DOHH2 (cell line): ENCODE results near the gene FOLR3.

Experiments
- H3F3A ChIP-seq: fragments of 200-600 bp; sonication (generic), shearing (Covaris generic); 2 replicates; pipeline ENCODE4 v1.6.0; 2016; ENCODE audit warnings: antibody characterized with exemption, mild to moderate bottlenecking; ENCODE audit not compliant: control insufficient read depth, insufficient read depth
- H3K27ac ChIP-seq: fragments of 200-600 bp; sonication (generic); 2 replicates; pipeline ENCODE4 v1.5.1; 2014; ENCODE audit warnings: low read depth, mild to moderate bottlenecking, low read length, moderate library complexity
- H3K27me3 ChIP-seq: fragments of 200-600 bp; sonication (generic); 2 replicates; pipeline ENCODE4 v1.6.1; 2014; ENCODE audit warnings: mild to moderate bottlenecking, low read length, mixed read lengths; ENCODE audit not compliant: control insufficient read depth
- H3K36me3 ChIP-seq: fragments of 200-600 bp; sonication (generic); 2 replicates; pipeline ENCODE4 v1.6.1; 2014; ENCODE audit warnings: mild to moderate bottlenecking, low read length, moderate library complexity, mixed read lengths; ENCODE audit not compliant: control insufficient read depth
- H3K4me1 ChIP-seq: fragments of 200-600 bp; sonication (generic); 2 replicates; pipeline ENCODE4 v1.6.1; 2014; ENCODE audit warnings: mild to moderate bottlenecking, low read length, mixed read lengths; ENCODE audit not compliant: control insufficient read depth
- H3K4me2 ChIP-seq: fragments of 200-600 bp; sonication (generic); 2 replicates; pipeline ENCODE4 v1.6.0; 2014; ENCODE audit warnings: mild to moderate bottlenecking, low read length, moderate library complexity
- H3K4me3 ChIP-seq: fragments of 200-600 bp; sonication (generic); 2 replicates; pipeline ENCODE4 v1.5.1; 2014; ENCODE audit warnings: mild to moderate bottlenecking, low read length, mixed read lengths
- H3K79me2 ChIP-seq: fragments of 200-600 bp; sonication (generic); 2 replicates; pipeline ENCODE4 v1.6.1; 2014; ENCODE audit warnings: mild to moderate bottlenecking, low read length, mixed read lengths; ENCODE audit not compliant: control insufficient read depth
- H3K9me2 ChIP-seq: fragments of 200-600 bp; sonication (generic); replicated peaks from 2 replicates; pipeline ENCODE4 v1.6.1; 2014; ENCODE audit warnings: mild to moderate bottlenecking, low read length, mixed read lengths; ENCODE audit not compliant: control insufficient read depth
- H3K9me3 ChIP-seq: fragments of 200-600 bp; sonication (generic); 2 replicates; pipeline ENCODE4 v1.6.1; 2014; ENCODE audit warnings: antibody characterized with exemption, low read length, mixed read lengths; ENCODE audit not compliant: control insufficient read depth, insufficient read depth
- H4K20me1 ChIP-seq: fragments of 200-600 bp; sonication (generic); 2 replicates; pipeline ENCODE4 v1.6.0; 2014; ENCODE audit warnings: low read depth, mild to moderate bottlenecking, antibody characterized with exemption, low read length, moderate library complexity; ENCODE audit not compliant: control insufficient read depth, insufficient read depth
- CTCF ChIP-seq: fragments of 200-600 bp; sonication (generic); IDR thresholded peaks from one replicate; pipeline ENCODE4 v1.5.1; 2014; ENCODE audit warnings: antibody characterized with exemption, mild to moderate bottlenecking, low read depth, low read length; ENCODE audit not compliant: poor library complexity, severe bottlenecking
- EZH2phosphoT487 ChIP-seq: fragments of 200-600 bp; sonication (generic); IDR thresholded peaks from 2 replicates; pipeline ENCODE4 v1.6.1; 2017; ENCODE audit warnings: borderline replicate concordance, mild to moderate bottlenecking, antibody characterized with exemption, low read length, moderate library complexity, mixed read lengths

Gene FOLR3

GRCh38 chr11:72103754-72104167 lies 31.8 kb upstream of the FOLR3 start:
- TF ChIP-seq EZH2phosphoT487 = no peak
- Histone ChIP-seq H3K4me3 (peak overlapping the region; percentile 89), H3K27ac (peak overlapping the region; percentile 34), H3K36me3 (peaks cover 44% of the 10 kb centered on the region), H3K9me3 (no peaks in the 10 kb centered on the region), H3F3A (peaks cover 5% of the 10 kb centered on the region; the same call in 1 of the 2 replicates), H3K79me2 (peaks cover 40% of the 10 kb centered on the region), H3K4me2 (peak overlapping the region; percentile 82), H3K9me2 (no peaks in the 10 kb centered on the region), H4K20me1 (no peaks in the 10 kb centered on the region), H3K4me1 (peaks cover 26% of the 10 kb centered on the region), H3K27me3 (no peaks in the 10 kb centered on the region)

GRCh38 chr11:72105888-72106287 lies 29.6 kb upstream of the FOLR3 start, which contains the start of gene TOMT:
Gene TOMT, plus strand, starts transcription at chr11:72105924. Its CDS starts 28 bp downstream, at chr11:72105952.
- Histone ChIP-seq H3K4me3 (no peak within 1 kb of the TSS), H3K36me3 (peaks cover 37% of the 10 kb centered on the region), H3K79me2 (peaks cover 22% of the 10 kb centered on the region), H4K20me1 (no peaks in the 10 kb centered on the region), H3K27me3 (no peaks in the 10 kb centered on the region), H3K9me2 (no peaks in the 10 kb centered on the region), H3K27ac (no peak within 1 kb of the TSS), H3K9me3 (no peaks in the 10 kb centered on the region), H3F3A (peaks cover 5% of the 10 kb centered on the region; the same call in 1 of the 2 replicates), H3K4me1 (peaks cover 23% of the 10 kb centered on the region), H3K4me2 (no peak within 1 kb of the TSS)
- no peak for TF ChIP-seq EZH2phosphoT487
- no peak for TF ChIP-seq CTCF

- Histone ChIP-seq H3K9me2 (0 out of 2 replicates have a peak, but pooled peaks cover 3% of the 10 kb centered on the region), H3K9me3 (no peaks in the 10 kb centered on the region), H3K79me2 (peaks cover 8% of the 10 kb centered on the region), H4K20me1 (no peaks in the 10 kb centered on the region), H3F3A (0 out of 2 replicates have a peak, but pooled peaks cover 2% of the 10 kb centered on the region), H3K4me2 (peak overlapping the region; percentile 93), H3K27me3 (no peaks in the 10 kb centered on the region), H3K4me3 (peak overlapping the region; percentile 75), H3K27ac (peak overlapping the region; percentile 87), H3K36me3 (peaks cover 13% of the 10 kb centered on the region), H3K4me1 (peaks cover 19% of the 10 kb centered on the region)
- no peak for TF ChIP-seq CTCF
- TF ChIP-seq EZH2phosphoT487 = no peak
Measured at GRCh38 chr11:72111300-72112142, 24.0 kb upstream of the FOLR3 start.
